Lower lobe of right lung (tissue), 2 donors: ENCODE results near the gene FEZF2. TPM values are rescaled to one million over a fixed set of nuclear protein-coding genes. Genes with fewer than 3 reads are reported as not detected.
A peak's percentile ranks its signal among the peaks of the same experiment; 100 is the strongest.

Experiments used
- ATAC-seq, 2 donors: fragments of 200-7000 bp; cut with Tn5 transposase; one replicate each; pipeline ENCODE4 v1.9.1; 2020 to 2022; ENCODE audit warnings: mild to moderate bottlenecking in 2 of 2, moderate library complexity in 2 of 2
- DNase-seq: peaks from one replicate; pipeline ENCODE4 v3.0.0-alpha.2; 2020
- H3K27ac ChIP-seq: fragments of 200-600 bp; one replicate; pipeline ENCODE4 v1.8.0; 2022
- H3K27me3 ChIP-seq: fragments of 200-600 bp; one replicate; pipeline ENCODE4 v1.8.0; 2022; ENCODE audit warnings: low read depth
- H3K36me3 ChIP-seq: fragments of 200-600 bp; one replicate; pipeline ENCODE4 v1.8.0; 2022; ENCODE audit warnings: mild to moderate bottlenecking
- H3K4me1 ChIP-seq: fragments of 200-600 bp; one replicate; pipeline ENCODE4 v1.8.0; 2022
- H3K4me3 ChIP-seq: fragments of 200-600 bp; one replicate; pipeline ENCODE4 v1.8.0; 2022; ENCODE audit warnings: mild to moderate bottlenecking
- H3K9me3 ChIP-seq: fragments of 200-600 bp; one replicate; pipeline ENCODE4 v1.8.0; 2022
- CTCF ChIP-seq: fragments of 200-600 bp; IDR thresholded peaks from one replicate; pipeline ENCODE4 v1.8.0; 2022; ENCODE audit warnings: antibody characterized with exemption, mild to moderate bottlenecking
- intact Hi-C: fragments of 100-400 bp; cut with DNase I; formaldehyde crosslinking; loops from one replicate; pipeline ENCODE4 v1.11.0; 2022
- total RNA-seq: library from RNA; stranded (reverse); fragmentation: NEBNext Ultra II Directional; extraction: Animal tissue kit (Norgen Biotek cat#: 25700); gene quantifications from one replicate; pipeline ENCODE4 v1.2.1, GENCODE V29; 2021
- donor health status: DM: no; HTN: yes; CAD: no; lungs with severe emphysema.

FEZF2 gene
- total RNA-seq, 1 donor from 2014 or later, result not detected

DNA sequence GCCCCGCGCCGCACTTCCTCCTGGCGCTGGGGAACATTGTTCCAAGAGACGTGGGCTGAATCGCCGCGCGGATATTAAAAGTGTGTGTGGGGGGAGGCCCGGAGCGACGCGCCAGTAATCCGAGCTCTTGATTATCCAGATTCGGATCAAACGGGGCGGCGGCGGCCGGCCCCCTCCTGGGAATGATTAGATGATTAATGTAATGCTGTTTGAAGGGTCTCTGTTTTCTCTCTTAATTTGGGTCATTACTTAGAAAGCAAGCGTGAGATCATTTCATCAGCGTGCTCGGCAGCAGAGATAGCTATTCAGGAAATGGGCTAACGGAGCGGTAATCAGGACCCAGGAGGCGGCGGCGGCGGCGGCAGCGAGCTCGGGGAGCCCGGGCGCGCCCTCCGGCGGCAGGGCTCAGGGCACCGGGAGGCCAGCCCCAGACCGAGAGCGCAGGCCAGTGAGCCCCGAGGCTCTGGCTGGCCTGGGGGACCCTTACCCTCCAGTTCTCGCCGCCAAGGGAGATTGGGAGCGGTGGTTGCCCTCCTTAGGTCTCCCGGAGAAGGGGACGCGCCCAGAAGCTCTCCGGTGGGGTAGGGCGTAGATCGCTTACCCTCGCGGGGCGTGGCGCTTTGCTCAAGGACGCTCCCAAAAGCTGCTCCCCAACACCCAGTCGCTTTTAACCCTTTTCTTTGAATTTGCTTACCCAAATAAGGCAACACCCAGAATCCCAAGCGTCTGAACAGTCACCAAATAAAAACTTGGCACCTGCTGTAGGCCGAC, 4.5 kb downstream of the FEZF2 start:
- H3K4me3 ChIP-seq, result no peak overlapping the region
- peak in 1 of 2 donors; percentile 46 for ATAC-seq

GRCh38 chr3:62368290-62368704, 5.1 kb downstream of the FEZF2 start:
- no peak for TF ChIP-seq CTCF
- Histone ChIP-seq H3K9me3 (no peaks in the 10 kb centered on the region), H3K27me3 (peaks cover 82% of the 10 kb centered on the region), H3K4me3 (no peak overlapping the region), H3K4me1 (peaks cover 13% of the 10 kb centered on the region), H3K36me3 (no peaks in the 10 kb centered on the region), H3K27ac (no peak overlapping the region)
- intact Hi-C loops, result no loop called here
- DNase-seq (no peak), ATAC-seq (no peak)

More for the DNA sequence above, 4.5 kb downstream of the FEZF2 start:
- H3K9me3 ChIP-seq, result no peaks in the 10 kb centered on the region
- H3K4me1 ChIP-seq, result peaks cover 18% of the 10 kb centered on the region
- H3K27ac ChIP-seq, result no peak overlapping the region
- intact Hi-C loops, result no loop called here
- peaks cover 88% of the 10 kb centered on the region for H3K27me3 ChIP-seq
- H3K36me3 ChIP-seq, result no peaks in the 10 kb centered on the region
- TF ChIP-seq CTCF, result no peak
- DNase-seq, result no peak

GRCh38 chr3:62367763-62368195, 5.6 kb downstream of the FEZF2 start:
- intact Hi-C loops, result no loop called here
- no peak for DNase-seq
- no peak for ATAC-seq
- Histone ChIP-seq H3K4me3 (no peak overlapping the region), H3K27ac (no peak overlapping the region), H3K36me3 (no peaks in the 10 kb centered on the region), H3K9me3 (no peaks in the 10 kb centered on the region), H3K4me1 (peaks cover 13% of the 10 kb centered on the region), H3K27me3 (peaks cover 77% of the 10 kb centered on the region)
- TF ChIP-seq CTCF, result no peak

DNA sequence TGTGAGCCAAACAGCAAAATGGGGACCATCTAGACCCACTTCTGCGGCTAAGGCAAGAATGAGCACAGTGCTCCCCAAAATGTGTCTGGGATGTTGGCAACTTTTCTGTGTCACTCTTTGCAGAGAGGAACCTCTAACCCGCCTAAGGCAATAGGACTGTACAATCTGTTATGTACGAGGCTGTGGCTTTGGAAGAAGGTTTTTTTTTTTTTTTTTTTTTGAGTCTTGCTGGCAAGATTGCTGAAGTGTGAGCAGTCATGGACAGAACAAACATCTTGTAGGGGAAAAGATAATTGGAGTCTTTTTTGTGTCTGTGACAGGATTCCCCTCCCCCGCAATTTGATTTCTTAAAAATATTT, 7.2 kb downstream of the FEZF2 start:
- ATAC-seq, result no peak
- Histone ChIP-seq H3K4me1 (peaks cover 13% of the 10 kb centered on the region), H3K36me3 (no peaks in the 10 kb centered on the region), H3K4me3 (no peak overlapping the region), H3K27me3 (peaks cover 60% of the 10 kb centered on the region), H3K27ac (no peak overlapping the region), H3K9me3 (no peaks in the 10 kb centered on the region)
- no peak for TF ChIP-seq CTCF
- intact Hi-C loops, result no loop called here
- DNase-seq, result no peak

DNA sequence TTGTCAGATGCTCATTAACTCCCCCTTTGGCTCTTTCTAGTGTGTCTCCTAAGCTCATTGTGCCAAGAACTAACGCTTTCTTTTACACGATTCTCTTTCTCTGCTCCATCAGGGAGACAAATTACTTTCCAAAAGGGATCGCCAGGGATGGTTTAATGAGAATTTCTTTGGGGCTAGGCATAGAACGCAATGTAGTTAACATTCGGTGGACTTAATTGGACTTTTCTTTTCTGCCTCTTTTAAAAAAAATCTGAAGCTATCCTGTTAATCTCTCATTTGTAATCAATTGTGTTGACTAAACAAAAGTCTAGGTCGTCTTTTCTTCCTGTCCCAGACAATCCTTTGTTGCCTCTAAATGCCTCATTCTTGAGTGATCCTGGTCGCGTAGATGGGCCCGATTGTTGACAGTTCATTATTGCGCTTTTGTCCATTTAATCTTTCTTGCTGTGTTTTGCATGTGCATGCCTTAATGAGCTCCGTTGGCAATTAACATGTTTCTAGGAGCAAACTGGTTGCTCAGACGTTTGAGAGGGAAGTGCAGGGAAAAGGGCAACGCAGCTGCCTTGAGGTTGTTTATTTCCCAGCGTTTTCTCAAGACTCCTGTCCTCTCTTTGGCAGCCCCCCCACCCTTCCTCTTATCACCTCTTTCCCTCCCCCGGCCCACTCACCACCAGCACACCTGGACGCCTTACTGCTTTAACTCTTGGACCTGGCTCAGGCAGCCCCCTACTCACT, 7.8 kb downstream of the FEZF2 start:
- Histone ChIP-seq H3K36me3 (no peaks in the 10 kb centered on the region), H3K4me3 (no peak overlapping the region), H3K9me3 (no peaks in the 10 kb centered on the region), H3K27ac (no peak overlapping the region), H3K4me1 (peaks cover 13% of the 10 kb centered on the region), H3K27me3 (peaks cover 55% of the 10 kb centered on the region)
- ATAC-seq (no peak), DNase-seq (no peak)
- no peak for TF ChIP-seq CTCF
- intact Hi-C loops, result no loop called here
